ENCODE results near the gene CDK18.

CDK18 gene

DNA sequence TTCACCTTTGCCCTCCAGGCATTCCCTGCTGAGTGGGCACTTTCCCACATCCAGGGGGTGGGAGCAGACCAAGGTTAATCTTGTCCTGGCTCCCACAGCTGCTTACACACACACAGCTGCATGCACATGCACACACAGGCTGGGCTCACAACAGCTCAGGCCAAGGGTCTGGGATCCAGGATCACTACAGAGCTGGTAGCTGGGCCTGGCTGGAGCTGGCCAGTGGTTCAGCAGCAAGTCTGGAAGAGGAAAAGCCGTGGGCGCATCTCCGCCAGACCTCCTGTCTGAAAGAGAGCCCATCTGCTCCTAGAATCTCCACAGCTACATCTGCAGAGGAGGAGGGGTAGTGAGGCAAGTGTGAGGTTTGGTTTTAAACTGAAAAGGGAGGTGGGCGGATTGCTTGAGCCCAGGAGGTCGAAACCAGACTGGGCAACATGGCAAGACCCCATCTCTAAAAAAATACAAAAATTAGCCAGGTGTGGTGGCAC is 3.8 kb downstream of the CDK18 start:
- TF ChIP-seq POLR2AphosphoS5 (IDR thresholded peaks at IDR 0.05; ENCODE audit: low read depth, low read length): no peak
- TF ChIP-seq, protein P1, sequence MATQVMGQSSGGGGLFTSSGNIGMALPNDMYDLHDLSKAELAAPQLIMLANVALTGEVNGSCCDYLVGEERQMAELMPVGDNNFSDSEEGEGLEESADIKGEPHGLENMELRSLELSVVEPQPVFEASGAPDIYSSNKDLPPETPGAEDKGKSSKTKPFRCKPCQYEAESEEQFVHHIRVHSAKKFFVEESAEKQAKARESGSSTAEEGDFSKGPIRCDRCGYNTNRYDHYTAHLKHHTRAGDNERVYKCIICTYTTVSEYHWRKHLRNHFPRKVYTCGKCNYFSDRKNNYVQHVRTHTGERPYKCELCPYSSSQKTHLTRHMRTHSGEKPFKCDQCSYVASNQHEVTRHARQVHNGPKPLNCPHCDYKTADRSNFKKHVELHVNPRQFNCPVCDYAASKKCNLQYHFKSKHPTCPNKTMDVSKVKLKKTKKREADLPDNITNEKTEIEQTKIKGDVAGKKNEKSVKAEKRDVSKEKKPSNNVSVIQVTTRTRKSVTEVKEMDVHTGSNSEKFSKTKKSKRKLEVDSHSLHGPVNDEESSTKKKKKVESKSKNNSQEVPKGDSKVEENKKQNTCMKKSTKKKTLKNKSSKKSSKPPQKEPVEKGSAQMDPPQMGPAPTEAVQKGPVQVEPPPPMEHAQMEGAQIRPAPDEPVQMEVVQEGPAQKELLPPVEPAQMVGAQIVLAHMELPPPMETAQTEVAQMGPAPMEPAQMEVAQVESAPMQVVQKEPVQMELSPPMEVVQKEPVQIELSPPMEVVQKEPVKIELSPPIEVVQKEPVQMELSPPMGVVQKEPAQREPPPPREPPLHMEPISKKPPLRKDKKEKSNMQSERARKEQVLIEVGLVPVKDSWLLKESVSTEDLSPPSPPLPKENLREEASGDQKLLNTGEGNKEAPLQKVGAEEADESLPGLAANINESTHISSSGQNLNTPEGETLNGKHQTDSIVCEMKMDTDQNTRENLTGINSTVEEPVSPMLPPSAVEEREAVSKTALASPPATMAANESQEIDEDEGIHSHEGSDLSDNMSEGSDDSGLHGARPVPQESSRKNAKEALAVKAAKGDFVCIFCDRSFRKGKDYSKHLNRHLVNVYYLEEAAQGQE (IDR thresholded peaks at IDR 0.05; ENCODE audit: insufficient read depth in 1 of 2, low read depth in 2 of 2, low read length in 2 of 2): no peak
- TF ChIP-seq SIN3A (IDR thresholded peaks at IDR 0.05; ENCODE audit: borderline replicate concordance, insufficient read depth, low read length): no peak
- TF ChIP-seq TAF1 (IDR thresholded peaks at IDR 0.05; ENCODE audit: borderline replicate concordance, insufficient read depth, low read length): no peak
- no peak for TF ChIP-seq FOXP2 (optimal IDR thresholded peaks at IDR 0.05; ENCODE audit: borderline replicate concordance, extremely low read depth, extremely low read length, insufficient read depth)

DNA sequence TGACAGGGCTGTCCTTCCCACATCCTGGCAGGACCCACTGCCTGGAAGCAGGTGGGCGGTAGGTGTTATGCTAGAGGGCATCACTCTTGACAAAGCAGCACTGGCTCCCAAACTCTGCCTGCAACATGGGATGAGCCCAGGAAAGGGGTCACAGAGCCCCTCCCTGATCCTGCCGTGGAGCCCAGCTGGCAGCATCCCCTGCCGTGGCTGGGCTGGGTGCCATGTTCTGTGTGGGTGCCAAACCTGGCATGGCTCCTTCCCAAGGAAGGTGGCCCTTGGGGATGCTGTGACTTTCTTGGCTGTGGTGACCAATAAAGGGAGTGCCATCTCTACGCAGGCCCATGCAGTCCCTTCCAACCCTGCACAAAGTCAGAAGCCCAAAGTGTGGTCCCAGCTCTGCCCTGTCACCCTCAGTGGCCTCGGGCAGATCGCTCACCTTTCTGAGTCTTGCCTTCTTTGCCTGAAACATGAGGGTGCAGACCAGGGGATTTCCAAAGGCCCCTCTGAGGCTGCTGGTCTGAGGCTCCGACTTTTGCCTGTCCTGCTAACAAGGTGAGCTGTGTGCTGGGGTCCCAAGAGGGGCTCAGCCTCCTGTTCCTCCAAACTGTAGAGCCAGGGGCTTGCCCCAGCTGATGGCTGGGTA is 6.0 kb downstream of the CDK18 start:
- TF ChIP-seq, protein P1 (IDR thresholded peaks at IDR 0.05; ENCODE audit: insufficient read depth in 1 of 2, low read depth in 2 of 2, low read length in 2 of 2): no peak
- TF ChIP-seq POLR2AphosphoS5 (IDR thresholded peaks at IDR 0.05; ENCODE audit: low read depth, low read length) (no peak), FOXP2 (optimal IDR thresholded peaks at IDR 0.05; ENCODE audit: borderline replicate concordance, extremely low read depth, extremely low read length, insufficient read depth) (no peak), TAF1 (IDR thresholded peaks at IDR 0.05; ENCODE audit: borderline replicate concordance, insufficient read depth, low read length) (no peak), SIN3A (IDR thresholded peaks at IDR 0.05; ENCODE audit: borderline replicate concordance, insufficient read depth, low read length) (no peak)

GRCh38 chr1:205510951-205511330 is 6.5 kb downstream of the CDK18 start:
- no peak for TF ChIP-seq FOXP2 (optimal IDR thresholded peaks at IDR 0.05; ENCODE audit: borderline replicate concordance, extremely low read depth, extremely low read length, insufficient read depth)
- no peak for TF ChIP-seq TAF1 (IDR thresholded peaks at IDR 0.05; ENCODE audit: borderline replicate concordance, insufficient read depth, low read length)
- TF ChIP-seq, protein P1 (IDR thresholded peaks at IDR 0.05; ENCODE audit: insufficient read depth in 1 of 2, low read depth in 2 of 2, low read length in 2 of 2): no peak
- TF ChIP-seq SIN3A (IDR thresholded peaks at IDR 0.05; ENCODE audit: borderline replicate concordance, insufficient read depth, low read length): no peak
- TF ChIP-seq POLR2AphosphoS5 (IDR thresholded peaks at IDR 0.05; ENCODE audit: low read depth, low read length): no peak

DNA sequence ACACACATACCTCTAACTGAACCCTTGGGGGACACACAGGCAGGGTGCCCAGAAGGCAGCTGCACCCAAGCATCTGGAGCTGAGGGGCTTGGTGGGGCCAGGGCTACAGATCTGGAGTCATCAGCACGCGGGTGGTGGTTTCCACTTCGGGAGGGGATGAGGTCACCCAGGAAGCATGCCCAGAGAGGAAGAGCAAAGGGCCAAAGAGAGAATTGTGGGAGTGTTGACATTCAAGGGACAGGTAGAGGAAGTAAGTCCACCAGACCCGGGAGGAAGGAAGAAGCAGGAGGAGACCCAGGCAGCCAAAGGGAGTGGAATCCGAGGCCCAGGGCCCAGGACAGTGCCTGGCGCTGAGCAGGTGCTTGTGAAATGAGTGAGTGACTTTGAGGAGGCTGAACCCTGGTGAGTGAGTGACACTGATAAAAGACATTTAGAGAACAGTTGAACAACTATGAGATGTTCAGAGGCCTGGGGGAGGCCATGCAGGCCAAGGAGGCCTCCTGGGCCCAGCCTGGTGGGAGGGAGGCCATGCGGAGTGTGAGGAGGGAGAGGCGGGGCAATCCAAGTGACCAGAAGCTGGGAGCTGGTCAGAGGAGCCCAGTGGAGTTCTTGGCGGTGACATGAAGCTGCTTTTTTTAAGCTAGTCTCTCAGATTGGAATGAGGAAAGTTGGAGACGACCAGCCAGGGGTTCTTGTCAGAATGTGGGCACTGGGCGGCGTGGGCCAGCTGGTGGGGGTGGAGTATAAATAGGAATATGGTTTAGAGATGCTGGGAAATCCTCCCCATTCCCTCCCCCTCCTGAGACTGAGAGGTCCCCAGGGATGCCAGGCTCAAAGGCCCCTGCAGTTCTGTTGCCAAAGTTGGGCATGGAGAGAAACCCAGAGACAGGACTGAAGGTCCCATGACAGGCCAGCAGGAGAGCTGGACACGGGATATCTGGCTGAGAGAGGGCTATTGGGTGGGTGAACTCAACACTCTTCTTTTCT is 7.9 kb downstream of the CDK18 start:
- TF ChIP-seq TAF1 (IDR thresholded peaks at IDR 0.05; ENCODE audit: borderline replicate concordance, insufficient read depth, low read length): no peak
- no peak for TF ChIP-seq POLR2AphosphoS5 (IDR thresholded peaks at IDR 0.05; ENCODE audit: low read depth, low read length)
- TF ChIP-seq FOXP2 (optimal IDR thresholded peaks at IDR 0.05; ENCODE audit: borderline replicate concordance, extremely low read depth, extremely low read length, insufficient read depth): no peak
- TF ChIP-seq SIN3A (IDR thresholded peaks at IDR 0.05; ENCODE audit: borderline replicate concordance, insufficient read depth, low read length): no peak
- TF ChIP-seq, protein P1 (IDR thresholded peaks at IDR 0.05; ENCODE audit: insufficient read depth in 1 of 2, low read depth in 2 of 2, low read length in 2 of 2): no peak

Measured in PFSK-1 (cell line).